A549 treated with CpdA at 1 μM for 4 hours (cell line): Measurements from ENCODE around the gene DNASE1L1. TPM values are rescaled to one million over a fixed set of nuclear protein-coding genes. Genes with fewer than 3 reads are reported as not detected.

Source experiments
- total RNA-seq: library from RNA; stranded (reverse); fragments of 200-300 nt; extraction: Qiagen RNA extraction; gene quantifications from 5 replicates; pipeline ENCODE4 v1.2.3, GENCODE V29; 2022; ENCODE audit warnings: low read depth

Gene DNASE1L1
- total RNA-seq = 24.8 to 33.0 TPM (median 25.7 TPM) in 5 replicates

DNA sequence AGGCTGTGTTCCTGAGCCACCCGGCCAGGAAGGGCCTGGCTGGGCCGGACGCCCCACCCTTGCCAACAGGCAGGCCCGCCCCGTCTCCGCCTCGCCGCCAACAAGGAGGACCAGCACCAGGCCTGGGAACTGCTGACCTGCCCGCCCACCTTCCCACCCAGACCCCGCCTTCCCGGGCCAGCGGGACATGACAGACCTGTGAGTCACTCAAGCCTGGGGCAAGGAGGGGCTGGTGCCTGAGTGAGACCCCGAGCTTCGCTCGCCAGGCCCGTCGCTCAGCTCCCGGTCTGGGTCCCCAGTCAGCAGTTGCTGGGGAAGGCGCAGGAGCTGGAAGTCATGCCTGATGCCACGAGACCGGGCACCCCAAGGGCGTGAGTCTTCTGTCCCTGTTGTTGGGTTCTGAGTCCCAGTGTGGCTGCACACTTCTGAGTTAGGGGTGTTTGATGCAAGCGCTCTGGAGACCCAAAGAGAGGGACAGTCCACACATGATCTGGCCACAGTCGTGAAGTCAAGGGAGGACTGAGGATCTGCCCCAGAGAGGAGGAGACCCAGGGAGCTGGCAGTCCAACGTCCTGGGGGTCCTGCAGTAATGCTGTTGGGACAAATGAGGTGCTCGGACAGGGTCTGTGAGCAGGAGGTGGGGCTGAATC, at the start of gene DNASE1L1:
DNASE1L1 (minus strand) TSS at position 33 of the 650 bp plus-strand sequence. CDS start 3,686 bp downstream, outside the sequence.

GRCh38 chrX:154458116-154458953, 49.3 kb upstream of the DNASE1L1 start, which contains the start of gene PLXNA3:
Gene PLXNA3 (plus strand): TSS chrX:154458281. CDS start chrX:154460184, 1,903 bp downstream.

DNA sequence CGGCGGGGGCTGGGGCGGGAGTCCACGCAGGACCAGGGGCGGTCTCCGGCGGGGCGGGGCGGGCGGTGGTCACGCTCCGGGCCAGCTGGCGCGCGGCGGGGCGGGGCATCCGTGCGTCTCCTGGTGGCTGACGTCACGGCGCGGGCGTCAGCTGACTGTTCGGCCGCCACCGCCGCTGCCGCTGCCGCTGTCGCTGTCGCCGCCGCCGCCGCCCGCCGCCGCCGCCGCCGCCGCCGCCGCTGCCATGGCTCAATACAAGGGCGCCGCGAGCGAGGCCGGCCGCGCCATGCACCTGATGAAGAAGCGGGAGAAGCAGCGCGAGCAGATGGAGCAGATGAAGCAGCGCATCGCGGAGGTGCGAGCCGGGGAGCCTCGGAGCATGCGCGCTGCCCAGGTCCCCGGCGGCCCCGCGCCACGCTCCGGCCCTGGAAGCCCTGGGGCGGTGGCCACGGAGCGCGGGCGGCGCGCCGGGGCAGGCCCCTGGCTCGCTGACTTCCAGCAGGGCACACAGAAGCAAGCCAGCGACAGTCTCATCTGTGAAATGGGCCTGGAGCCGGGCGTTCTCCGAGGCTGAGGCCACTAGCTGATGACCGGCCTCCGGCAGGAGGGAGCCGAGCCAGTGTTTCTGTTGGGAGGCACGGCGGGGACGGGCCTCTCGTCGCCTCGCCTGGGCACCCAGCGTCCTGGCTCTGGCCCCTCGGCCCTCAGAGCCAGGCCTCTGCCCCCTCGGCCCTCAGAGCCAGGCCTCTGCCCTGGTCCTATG, 35.1 kb upstream of the DNASE1L1 start, which contains the start of gene FAM50A:
FAM50A (plus strand) TSS at position 150 of the 763 bp plus-strand sequence; CDS start at position 245, 95 bp downstream.

DNA sequence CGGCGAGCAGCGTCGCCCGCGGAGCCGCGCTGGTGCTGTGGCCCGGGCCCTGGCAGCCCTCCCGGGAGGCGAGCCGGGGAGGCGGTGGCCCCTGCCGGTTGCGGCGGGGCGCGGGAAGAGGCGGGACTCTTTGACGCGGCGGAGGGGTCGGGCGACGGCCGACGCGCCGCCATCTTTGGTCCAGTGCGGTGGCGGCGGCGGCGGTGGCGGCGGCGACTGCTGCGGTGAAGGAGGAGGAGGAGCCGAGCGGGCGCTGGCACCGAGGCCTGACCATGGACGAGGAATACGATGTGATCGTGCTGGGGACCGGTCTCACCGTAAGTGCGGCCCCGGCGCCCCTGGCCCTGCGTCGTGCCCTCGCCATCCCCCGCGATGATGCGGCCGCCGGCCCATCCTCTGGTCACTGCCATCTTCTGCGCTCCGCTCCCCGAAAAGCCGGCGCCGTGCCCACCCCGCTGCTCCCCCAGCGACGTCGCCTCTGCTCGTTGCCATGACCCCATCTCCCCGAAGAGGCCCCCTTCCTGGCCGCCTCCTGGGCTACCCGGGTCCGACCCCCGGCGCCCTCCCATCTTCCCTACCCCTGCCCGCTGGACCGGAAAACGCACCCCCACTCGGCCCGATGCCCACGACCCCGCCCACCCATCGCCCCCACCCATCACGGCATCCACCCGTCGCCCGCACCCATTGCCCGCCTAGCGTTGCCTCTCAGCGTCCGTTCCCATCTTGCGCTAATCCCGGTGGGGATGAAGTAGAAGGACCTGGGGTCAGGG, 28.1 kb upstream of the DNASE1L1 start, which contains the start of gene GDI1:
GDI1 (plus strand) TSS at position 172 of the 770 bp plus-strand sequence; CDS start at position 273, 101 bp downstream.

DNA sequence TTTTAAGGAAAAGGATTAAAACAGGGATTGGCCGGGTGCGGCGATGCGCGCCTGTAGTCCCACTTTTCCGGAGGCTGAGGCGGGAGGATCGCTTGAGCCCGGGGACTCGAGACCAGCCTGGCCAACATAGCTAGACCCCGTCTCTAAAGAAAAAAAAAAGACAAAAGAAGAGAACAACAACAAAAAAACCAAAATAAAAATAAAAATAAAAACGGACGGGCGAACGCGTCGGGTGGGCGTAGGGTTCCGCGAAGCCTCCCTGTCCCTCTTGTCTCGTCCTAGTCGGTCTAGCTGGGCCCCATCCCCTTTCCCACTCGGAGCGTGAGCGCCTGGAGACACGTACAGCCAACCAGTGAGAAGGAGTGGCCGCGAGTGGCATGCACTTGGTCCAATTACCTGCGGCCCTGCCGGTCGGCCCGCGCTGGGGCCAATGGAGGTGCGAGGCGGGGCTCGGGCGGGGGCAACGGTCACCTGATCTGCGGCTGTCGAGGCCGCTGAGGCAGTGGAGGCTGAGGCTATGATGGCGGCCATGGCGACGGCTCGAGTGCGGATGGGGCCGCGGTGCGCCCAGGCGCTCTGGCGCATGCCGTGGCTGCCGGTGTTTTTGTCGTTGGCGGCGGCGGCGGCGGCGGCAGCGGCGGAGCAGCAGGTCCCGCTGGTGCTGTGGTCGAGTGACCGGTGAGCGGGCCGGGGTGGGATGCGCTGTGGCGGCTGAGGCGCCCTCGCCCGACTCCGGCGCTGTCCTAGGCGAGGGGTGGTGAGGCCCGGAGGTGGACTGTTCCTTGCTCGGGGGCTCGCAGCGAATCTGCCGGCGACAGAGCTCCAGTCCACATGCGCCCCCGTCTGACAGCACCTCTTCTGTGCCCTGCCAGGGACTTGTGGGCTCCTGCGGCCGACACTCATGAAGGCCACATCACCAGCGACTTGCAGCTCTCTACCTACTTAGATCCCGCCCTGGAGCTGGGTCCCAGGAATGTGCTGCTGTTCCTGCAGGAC, 19.4 kb upstream of the DNASE1L1 start, which contains the start of gene ATP6AP1:
ATP6AP1 (plus strand) TSS at position 502 of the 996 bp plus-strand sequence; CDS start at position 518, 16 bp downstream.

DNA sequence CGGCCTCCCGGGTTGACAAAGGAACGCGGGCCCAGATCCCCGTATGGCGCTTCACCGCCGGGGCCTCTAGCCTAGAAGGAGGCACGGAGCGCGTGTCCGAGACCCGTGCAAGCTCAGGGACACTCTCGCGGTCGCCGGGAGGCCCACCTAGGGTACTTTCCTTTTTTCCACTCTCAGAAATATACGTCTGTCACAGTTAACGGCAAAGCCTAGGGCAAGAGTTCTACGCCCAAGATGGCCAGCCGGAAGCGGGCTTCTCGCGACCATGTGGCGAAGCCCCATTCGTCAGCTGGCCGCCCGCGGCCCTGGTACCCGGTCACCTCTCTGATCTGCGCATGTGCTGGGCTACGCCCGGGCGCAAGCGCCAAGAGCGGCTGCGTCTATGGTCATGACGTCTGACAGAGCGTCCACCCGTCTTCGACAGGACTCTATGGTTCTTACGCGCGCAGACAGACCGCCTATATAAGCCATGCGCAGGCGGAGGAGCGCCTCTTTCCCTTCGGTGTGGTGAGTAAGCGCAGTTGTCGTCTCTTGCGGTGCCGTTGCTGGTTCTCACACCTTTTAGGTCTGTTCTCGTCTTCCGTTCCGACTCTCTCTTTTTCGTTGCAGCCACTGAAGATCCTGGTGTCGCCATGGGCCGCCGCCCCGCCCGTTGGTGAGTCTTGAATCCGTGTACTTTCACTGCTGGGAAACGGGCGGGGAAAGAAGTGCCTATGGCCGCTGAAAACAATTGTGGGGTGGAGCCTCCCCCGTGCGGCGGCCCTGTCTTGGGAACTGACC, 11.0 kb downstream of the DNASE1L1 start, which contains the start of gene RPL10:
RPL10 (plus strand) TSS at position 490 of the 780 bp plus-strand sequence; CDS start at position 633, 143 bp downstream.

DNA sequence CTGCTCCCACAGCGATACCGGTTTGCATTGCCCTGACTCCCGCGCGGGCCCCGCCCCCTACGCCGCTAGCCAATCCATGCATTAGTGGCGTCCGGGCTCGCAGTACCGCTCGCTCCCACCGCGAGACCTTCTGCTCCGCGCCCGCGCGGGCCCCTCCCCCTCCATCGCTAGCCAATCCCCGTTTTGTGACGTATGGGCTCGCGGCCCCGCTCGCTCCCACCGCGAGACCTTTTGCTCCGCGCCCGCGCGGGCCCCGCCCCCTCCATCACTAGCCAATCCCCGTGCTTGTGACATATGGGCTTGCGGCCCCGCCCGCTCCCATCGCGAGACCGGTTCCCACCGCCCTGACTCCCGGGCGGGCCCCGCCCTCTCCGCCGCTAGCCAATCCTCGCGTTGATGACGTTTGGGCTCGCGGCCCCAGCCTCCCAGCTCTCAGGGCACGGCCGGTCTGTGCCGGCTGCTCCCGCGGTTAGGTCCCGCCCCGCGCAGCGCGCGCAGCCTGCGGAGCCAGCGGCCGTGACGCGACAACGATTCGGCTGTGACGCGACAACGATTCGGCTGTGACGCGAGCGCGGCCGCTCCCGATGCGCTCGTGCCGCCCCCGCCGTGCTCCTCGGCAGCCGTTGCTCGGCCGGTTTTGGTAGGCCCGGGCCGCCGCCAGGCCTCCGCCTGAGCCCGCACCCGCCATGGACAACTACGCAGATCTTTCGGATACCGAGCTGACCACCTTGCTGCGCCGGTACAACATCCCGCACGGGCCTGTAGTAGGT, 30.1 kb downstream of the DNASE1L1 start, which contains the start of gene EMD:
EMD (plus strand) TSS at position 497 of the 770 bp plus-strand sequence; CDS start at position 687, 190 bp downstream.

DNA sequence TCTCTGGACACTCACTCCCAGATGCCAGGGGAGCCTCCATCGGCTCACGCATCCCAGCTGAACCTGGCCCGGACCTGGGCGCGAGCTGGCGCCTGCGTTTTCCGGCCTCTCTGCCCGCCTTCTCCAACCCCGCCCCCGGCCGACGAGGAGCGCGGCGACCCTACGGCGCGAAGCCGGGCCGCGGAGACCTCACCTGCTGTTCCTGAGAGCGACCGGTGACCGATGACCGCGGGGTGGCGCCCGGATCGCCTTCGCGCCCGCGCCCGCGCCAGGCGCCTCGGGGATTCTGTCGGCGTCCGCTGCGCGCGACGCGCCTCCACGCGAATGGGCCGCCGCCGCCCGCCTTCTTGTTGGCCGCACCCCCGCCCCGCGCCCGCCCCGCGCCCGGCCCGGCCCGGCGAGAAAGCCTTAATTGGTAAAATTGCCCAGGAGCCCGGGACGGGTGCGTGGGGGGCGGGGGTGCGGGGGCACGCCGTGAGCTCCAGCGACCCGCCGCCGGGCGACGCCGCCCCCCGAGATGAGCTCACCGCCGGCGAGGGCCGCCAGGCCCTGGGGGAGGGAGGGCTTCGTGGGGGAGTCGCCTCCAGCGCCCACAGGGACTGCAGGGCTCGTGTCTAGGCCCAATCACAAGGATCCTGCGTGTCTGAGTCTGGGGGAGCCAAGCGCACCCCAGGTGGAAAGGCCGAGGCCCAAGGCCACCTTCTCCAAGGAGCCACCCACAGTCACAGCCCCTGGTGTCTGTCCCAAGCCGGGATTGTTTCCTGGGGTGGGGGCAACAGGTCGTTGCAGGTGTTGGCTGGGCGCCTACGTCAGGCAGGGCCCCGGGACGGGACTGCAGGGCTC, 34.5 kb downstream of the DNASE1L1 start, which contains the start of gene FLNA:
FLNA (minus strand) TSS at position 322 of the 843 bp plus-strand sequence. CDS start 3,389 bp downstream, outside the sequence.

Other genes starting within 250 kb of the DNASE1L1 start
- not detected in 5 replicates for gene OPN1MW, start 226.7 kb downstream of the DNASE1L1 start, total RNA-seq
- gene OPN1MW2, start 189.5 kb downstream of the DNASE1L1 start, total RNA-seq = not detected in 5 replicates
- gene OPN1MW3, start 151.7 kb downstream of the DNASE1L1 start, total RNA-seq = not detected in 5 replicates
- gene TEX28, start 114.1 kb downstream of the DNASE1L1 start, total RNA-seq = not detected in 5 replicates
- 0.10 to 0.23 TPM in 2 of 5 replicates, not detected in the others for gene TKTL1, start 113.5 kb downstream of the DNASE1L1 start, total RNA-seq
- 1,432 to 1,768 TPM (median 1,617 TPM) in 5 replicates for gene FLNA, start 34.6 kb downstream of the DNASE1L1 start, total RNA-seq
- 114 to 166 TPM (median 150 TPM) in 5 replicates for gene EMD, start 30.0 kb downstream of the DNASE1L1 start, total RNA-seq
- 5,322 to 5,614 TPM (median 5,495 TPM) in 5 replicates for gene RPL10, start 10.9 kb downstream of the DNASE1L1 start, total RNA-seq
- 29.2 to 38.1 TPM (median 37.3 TPM) in 5 replicates for gene TAFAZZIN, start 2.3 kb upstream of the DNASE1L1 start, total RNA-seq
- 74.5 to 108 TPM (median 106 TPM) in 5 replicates for gene ATP6AP1, start 19.4 kb upstream of the DNASE1L1 start, total RNA-seq
- 87.3 to 107 TPM (median 98.1 TPM) in 5 replicates for gene GDI1, start 27.9 kb upstream of the DNASE1L1 start, total RNA-seq
- 105 to 122 TPM (median 115 TPM) in 5 replicates for gene FAM50A, start 34.9 kb upstream of the DNASE1L1 start, total RNA-seq
- 9.0 to 14.6 TPM (median 13.0 TPM) in 5 replicates for gene PLXNA3, start 49.0 kb upstream of the DNASE1L1 start, total RNA-seq
- gene LAGE3, start 70.0 kb upstream of the DNASE1L1 start, total RNA-seq = 43.3 to 74.7 TPM (median 68.4 TPM) in 5 replicates
- 63.2 to 69.4 TPM (median 68.0 TPM) in 5 replicates for gene UBL4A, start 77.4 kb upstream of the DNASE1L1 start, total RNA-seq
- gene SLC10A3, start 81.4 kb upstream of the DNASE1L1 start, total RNA-seq = 29.4 to 44.2 TPM (median 40.5 TPM) in 5 replicates
- gene FAM3A, start 107.0 kb upstream of the DNASE1L1 start, total RNA-seq = 35.6 to 46.9 TPM (median 41.9 TPM) in 5 replicates
- 1,412 to 1,586 TPM (median 1,534 TPM) in 5 replicates for gene G6PD, start 137.6 kb upstream of the DNASE1L1 start, total RNA-seq
- gene IKBKG, start 138.4 kb upstream of the DNASE1L1 start, total RNA-seq = 35.8 to 45.0 TPM (median 42.5 TPM) in 5 replicates
- 0.18 TPM in 1 of 5 replicates, not detected in the others for gene CTAG1A, start 175.9 kb upstream of the DNASE1L1 start, total RNA-seq
- not detected in 5 replicates for gene CTAG1B, start 210.0 kb upstream of the DNASE1L1 start, total RNA-seq
- gene CTAG2, start 244.3 kb upstream of the DNASE1L1 start, total RNA-seq = not detected in 5 replicates